ENCODE results near the gene SLAMF1.
"Not testable (repeated sequence)": the region's sequence is repeated elsewhere in the genome, so short reads cannot be mapped to it uniquely, and the experiment has no call there.

Gene SLAMF1

GRCh38 chr1:160646711-160647328, at the start of gene SLAMF1:
SLAMF1 (minus strand) TSS chr1:160647044; CDS start chr1:160646945, 99 bp downstream.
- DNase-seq (ENCODE audit: low spot score), result no peak

- DNase-seq (ENCODE audit: low spot score), result not testable (repeated sequence)
Observed at GRCh38 chr1:160692390-160692789, 45.5 kb upstream of the SLAMF1 start.

GRCh38 chr1:160685266-160685665, 38.4 kb upstream of the SLAMF1 start:
- DNase-seq (ENCODE audit: low spot score), result no peak

- no peak for DNase-seq (ENCODE audit: low spot score)
Observed at GRCh38 chr1:160682983-160683865, 36.4 kb upstream of the SLAMF1 start.

- no peak for DNase-seq (ENCODE audit: low spot score)
Observed at GRCh38 chr1:160681891-160682140, 35.0 kb upstream of the SLAMF1 start.

GRCh38 chr1:160681066-160681890, 34.4 kb upstream of the SLAMF1 start:
- DNase-seq (ENCODE audit: low spot score), result peak; percentile 40

GRCh38 chr1:160680399-160680798, 33.6 kb upstream of the SLAMF1 start:
- DNase-seq (ENCODE audit: low spot score), result no peak

GRCh38 chr1:160679893-160680292, 33.0 kb upstream of the SLAMF1 start:
- DNase-seq (ENCODE audit: low spot score), result no peak

- no peak for DNase-seq (ENCODE audit: low spot score)
Observed at GRCh38 chr1:160676869-160677597, 30.2 kb upstream of the SLAMF1 start.

- DNase-seq (ENCODE audit: low spot score), result peak; percentile 79
Observed at GRCh38 chr1:160675641-160676410, 29.0 kb upstream of the SLAMF1 start.

GRCh38 chr1:160674415-160674814, 27.6 kb upstream of the SLAMF1 start:
- DNase-seq (ENCODE audit: low spot score), result no peak

GRCh38 chr1:160672789-160673695, 26.2 kb upstream of the SLAMF1 start:
- no peak for DNase-seq (ENCODE audit: low spot score)

- DNase-seq (ENCODE audit: low spot score), result no peak
Observed at GRCh38 chr1:160671603-160672517, 25.0 kb upstream of the SLAMF1 start.

- no peak for DNase-seq (ENCODE audit: low spot score)
Observed at GRCh38 chr1:160670701-160671100, 23.9 kb upstream of the SLAMF1 start.

GRCh38 chr1:160669802-160670201, 23.0 kb upstream of the SLAMF1 start:
- no peak for DNase-seq (ENCODE audit: low spot score)

GRCh38 chr1:160669276-160669675, 22.4 kb upstream of the SLAMF1 start:
- no peak for DNase-seq (ENCODE audit: low spot score)

GRCh38 chr1:160667896-160668295, 21.1 kb upstream of the SLAMF1 start:
- DNase-seq (ENCODE audit: low spot score), result no peak

GRCh38 chr1:160666079-160666442, 19.2 kb upstream of the SLAMF1 start:
- DNase-seq (ENCODE audit: low spot score), result no peak

Measured in Ammon's horn (tissue), 1 donor.